Limb (tissue), 2 donors: ENCODE measurements around the gene DIP2C.
"Not testable (repeated sequence)": the region's sequence is repeated elsewhere in the genome, so short reads cannot be mapped to it uniquely, and the experiment has no call there.

ENCODE experiments used
- DNase-seq, 2 donors: peaks; one replicate each; pipeline ENCODE4 v3.0.0-alpha.2; 2016; ENCODE audit errors: extremely low spot score in 2 of 2

DIP2C gene

DNA sequence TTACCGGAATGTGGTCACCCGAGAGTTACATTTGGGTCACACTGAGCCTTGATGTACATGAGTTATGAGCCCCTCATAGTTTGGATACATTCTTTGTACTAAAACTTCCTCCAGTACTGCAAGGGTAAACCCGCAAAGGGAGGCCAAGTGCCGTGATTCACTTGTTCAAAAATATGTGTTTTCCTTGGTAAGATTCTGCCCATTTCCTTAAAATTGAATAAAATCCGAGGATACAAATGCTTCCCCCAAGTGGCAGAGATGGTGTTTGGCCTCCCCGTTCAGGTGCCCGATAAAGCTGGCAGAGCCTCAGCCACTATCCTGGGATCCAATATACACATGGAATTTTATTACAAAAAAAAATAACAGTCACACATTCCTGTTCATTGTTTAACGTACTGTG lies 268.3 kb downstream of the DIP2C start:
- DNase-seq: no peak

DNA sequence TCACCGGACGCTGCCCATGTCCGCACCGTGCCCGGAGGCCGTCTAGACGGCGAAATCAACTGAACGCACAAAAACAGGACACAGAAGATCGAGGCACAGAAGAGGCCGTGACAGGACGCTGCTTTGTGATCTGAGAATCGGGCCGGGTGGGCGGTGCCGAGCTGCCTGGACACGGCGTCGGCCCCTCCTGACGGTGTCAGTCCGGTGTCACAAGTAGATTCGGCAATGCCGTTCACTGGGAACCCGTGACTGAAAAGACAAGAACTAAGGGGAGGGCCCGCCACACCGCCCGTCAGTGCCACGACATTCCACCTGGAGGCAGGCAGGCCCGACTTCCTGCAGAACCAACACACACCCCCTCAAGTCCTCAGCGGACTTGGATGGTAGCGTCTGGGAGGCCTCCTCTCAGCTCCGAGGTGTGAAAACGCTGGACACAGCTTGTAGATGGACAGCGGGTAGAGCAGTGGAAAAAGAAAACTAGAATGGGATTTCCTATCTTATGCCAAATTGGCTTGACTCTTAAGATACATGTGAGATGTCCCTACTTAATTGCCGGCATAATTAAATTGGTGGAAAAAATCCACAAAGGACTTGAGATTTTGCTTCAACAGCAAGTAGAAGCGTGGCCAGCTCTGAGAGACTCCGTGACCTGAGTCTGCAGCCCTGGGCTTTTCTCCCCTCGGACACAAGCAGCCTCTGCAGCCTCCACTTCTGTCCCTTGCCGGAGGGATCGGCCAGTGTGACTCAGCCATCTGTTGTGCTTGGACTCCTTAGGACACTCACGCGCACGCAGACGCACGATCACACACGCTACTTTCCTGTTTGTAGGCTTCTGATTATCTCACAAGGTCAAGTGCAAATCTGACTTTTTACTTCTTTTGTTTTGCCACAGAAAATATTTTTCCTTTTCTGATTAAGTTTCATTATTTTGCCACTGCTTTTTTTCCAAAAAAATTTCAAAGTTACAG lies 269.0 kb downstream of the DIP2C start:
- no peak for DNase-seq

DNA sequence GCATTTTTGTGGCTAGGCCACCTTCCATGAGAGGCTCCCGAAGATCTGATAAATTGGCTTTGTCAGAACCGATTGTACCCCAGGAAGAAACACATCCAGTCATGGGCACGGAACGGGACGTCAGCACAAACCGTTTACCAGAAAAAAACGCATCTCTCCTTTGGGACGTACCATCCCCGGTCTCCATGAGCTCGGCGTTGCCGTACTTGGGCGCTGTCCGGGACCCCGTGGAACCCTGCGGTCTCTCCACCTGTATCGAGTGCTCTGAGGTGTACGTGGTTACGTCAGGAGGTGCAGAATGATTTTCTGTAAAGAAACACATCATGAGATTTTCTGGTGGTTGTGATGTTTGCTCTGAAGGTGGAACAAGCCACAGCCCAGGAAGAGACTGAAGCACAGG lies 270.6 kb downstream of the DIP2C start:
- DNase-seq: no peak

DNA sequence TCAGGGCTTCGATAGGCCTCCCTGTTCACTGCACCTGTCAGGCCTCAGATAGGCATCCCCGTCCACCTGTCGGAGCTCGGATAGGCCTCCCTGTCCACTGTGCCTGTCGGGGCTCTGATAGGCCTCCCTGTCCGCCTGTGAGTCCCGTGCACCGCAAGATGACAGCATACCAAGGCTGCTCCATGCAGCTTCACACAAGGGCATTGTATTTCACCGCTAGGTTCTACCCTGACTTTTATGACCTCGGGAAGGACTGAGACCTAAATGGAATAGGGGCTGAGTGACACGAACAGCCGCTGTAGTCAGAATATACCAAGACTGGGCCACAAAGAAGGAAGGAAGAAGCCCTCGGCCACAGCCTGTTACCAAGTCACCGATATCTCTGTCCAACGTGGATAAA lies 271.2 kb downstream of the DIP2C start:
- DNase-seq: no peak

DNA sequence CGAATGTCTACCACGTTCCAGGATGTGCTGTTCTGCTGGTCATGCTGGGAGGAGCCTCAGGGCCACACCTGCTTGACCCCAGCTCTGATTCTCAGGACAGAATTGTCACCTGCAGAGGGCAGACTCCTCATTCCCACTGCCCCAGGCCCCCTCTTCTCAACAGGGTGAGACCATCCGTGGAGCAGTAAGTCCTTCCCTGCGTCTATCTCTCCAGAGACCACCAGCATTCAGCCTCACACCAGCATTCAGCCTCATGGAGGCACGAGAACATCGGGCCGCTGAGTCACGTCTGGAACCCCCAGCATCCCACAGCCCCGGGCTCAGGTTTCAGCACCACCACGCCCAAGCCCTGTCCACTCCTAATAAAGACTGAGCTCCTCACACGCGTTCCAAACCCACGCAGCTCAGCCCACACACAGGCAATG lies 273.4 kb downstream of the DIP2C start:
- DNase-seq: no peak

DNA sequence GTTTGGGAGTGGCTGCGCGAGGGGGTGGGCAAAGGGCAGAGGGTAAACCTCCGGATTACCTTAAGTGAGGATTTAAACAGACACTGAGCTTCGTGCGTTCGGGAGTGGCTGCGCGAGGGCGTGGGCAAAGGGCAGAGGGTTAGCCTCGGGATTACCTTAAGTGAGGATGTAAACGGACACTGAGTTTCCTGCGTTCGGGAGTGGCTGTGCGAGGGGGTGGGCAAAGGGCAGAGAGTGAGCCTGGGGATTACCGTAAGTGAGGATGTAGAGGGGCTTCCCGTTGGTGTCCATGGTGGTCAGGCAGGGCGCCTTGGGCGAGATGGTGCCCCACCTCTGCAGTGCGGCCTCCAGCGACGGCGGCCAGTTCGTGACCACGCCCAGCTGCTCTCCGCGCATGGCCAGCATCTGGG lies 275.8 kb downstream of the DIP2C start:
- no peak for DNase-seq

DNA sequence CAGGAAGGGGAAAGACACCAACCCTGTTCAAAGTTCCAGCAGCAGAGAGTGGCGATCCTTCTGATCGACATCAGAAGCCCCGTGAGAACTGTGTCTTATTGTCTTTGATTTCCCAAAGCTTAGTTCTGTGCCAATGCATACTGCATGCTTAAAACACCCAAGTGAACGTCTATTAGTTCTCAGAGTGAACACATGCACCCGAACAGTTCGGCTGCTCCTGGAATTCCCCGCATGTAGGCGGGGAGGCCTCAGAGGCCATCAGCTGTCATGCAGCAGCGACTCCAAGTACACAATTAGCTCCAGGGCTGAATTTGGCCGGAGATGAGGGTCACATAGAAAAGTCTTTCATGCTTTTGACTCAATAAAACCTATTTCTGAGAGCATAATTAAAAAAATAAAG lies 277.4 kb downstream of the DIP2C start:
- no peak for DNase-seq

DNA sequence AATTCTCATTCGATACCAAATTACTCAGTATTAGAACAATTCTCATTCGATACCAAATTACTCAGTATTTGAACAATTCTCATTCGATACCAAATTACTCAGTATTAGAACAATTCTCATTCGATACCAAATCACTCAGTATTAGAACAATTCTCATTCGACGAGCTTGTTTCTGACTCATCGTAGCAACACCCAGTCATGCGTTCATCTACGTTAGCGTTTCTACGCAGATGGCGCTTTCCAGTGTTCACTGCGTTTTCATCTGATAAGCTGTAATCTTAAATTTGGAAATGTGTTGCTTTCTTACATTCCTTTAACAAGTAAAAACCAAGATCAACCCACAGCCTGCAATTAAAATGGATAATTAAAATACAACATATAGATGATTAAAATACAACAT lies 277.9 kb downstream of the DIP2C start:
- DNase-seq: no peak

DNA sequence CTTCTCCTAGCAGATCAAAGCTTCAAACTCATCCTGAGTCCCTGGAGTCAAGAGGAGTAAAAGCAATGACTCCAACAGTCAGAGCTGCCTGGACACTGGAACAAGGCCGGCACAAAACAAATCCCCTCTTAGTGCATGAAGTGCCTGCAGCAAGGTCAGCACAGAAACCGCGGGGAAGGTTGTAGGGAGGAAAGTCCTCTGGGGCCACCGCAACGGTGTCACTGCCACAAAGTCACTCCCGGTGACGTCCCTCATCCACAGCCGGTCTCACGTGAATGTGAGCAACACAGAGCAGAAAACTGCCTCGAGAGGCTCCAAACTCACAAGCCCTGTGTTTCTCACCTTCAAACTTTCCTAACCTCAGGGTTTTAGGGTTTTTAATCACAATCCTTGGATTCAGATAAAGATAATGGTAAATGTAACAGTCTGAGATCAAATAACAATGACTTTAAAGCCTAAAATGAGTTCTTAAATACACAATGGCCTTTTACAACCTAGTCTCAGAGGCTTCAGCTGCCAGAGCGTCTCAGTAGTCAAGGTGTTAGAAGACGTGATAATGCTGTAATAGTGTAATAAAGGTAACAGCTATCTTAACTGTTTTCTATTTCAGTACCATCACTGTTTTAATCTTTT lies 279.9 kb downstream of the DIP2C start:
- no peak for DNase-seq

DNA sequence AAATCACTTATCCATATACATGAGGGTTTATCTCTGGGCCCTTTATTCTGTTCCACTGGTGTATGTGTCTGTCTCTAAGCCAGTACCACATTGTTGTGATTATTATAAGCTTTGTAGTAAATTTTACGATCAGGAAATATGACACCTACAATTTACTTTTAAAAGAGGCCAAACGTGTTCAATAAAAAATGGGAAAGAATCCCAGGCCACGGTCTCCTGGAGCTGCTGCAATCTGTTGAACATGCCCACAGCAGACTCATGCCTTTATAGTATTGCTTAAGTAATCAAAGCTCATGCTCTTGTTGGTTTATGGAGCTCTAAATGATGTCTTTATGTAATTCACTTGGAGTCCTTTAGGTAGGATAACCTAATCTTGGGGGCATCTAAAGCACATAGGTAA lies 281.2 kb downstream of the DIP2C start:
- DNase-seq: no peak

DNA sequence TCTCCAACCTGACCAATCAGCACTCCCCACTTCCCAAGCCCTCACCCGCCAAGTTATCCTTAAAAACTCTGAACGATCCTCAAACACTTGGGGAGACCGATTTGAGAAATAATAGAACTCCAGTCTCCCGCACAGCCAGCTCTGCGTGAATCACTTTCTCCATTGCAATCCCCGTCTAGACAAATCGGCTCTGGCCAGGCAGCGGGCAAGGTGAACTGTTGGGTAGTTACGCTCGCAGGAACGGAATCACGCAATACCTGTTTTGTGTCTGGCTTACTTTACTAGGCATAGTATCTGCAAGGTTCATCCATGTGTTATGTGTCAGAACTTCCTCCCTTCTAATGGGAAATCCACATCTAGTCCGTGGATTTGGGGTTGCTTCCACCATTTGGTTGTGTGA lies 282.5 kb downstream of the DIP2C start:
- DNase-seq: no peak

DNA sequence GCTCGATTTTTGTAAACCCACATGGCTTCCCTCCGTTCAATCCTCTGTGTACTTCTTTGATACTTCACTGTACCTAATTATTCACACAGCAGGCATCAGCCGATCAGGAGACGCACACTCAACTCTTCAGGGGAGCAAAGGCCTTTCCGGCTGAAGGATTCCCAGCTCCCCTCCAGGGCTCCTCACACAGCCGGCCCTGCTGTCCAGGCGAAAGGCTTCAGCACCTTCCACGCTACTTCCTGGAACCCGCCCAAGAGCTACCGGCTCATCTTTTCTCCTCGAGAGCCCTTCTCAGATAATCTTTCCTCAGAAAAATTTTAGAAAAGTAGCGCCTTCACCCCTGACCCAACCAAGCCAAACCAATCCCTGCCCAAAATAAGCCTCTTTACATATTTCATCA lies 283.8 kb downstream of the DIP2C start:
- DNase-seq: no peak

DNA sequence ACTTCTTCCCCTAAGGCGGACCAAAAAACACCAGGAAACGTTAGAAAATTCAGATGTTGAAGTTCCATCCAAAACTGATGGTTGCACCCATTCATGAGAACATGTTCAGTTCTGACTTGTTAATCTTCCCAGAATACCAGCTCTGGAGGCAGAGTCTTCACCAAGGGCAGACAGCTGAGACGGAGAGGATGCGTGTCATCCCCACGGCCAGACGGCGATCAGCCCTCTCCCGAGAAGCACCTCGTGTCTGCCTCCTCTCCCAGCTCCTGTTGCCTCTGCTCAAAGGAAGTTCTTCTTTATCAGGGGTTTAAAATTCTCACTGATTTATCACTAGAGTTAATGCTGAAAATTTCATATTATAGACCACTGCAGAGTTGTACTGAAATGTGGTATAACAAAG lies 284.5 kb downstream of the DIP2C start:
- no peak for DNase-seq

DNA sequence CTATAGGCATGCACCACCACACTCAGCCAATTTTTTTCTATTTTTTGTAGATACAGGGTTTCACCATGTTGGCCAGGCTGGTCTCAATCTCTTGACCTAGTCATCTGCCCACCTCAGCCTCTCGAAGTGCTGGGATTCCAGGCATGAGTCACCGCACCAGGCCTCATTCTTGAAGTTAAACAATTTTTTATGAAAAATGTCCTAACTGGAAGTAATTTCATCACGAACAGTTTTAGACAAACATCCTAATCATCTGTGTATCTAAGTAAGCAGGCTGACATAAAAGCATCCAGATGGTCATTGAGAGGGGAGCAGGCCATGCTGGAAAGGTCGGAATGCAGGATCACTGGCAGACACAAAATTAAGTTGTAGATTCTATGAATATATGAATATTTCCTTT lies 285.1 kb downstream of the DIP2C start:
- DNase-seq: no peak

DNA sequence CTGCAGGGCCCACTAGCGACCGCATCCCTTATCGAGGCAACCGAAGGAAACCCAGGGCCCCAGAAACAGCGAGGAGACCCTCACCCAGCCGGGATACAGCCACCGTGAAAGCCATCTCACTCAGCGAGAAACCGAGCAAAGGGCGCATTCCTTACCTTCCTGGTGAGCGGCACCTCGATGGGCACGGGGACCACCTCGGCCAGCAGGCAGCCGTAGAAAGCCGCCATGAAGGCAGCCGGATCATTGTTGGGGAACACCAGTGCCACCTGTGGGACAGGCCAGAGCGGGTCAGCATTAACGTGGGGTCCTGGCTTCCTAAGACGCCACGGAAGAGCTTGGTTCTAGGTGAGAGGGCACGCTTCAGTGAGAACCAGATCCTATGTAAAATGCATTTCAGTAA lies 290.5 kb downstream of the DIP2C start:
- DNase-seq: no peak

DNA sequence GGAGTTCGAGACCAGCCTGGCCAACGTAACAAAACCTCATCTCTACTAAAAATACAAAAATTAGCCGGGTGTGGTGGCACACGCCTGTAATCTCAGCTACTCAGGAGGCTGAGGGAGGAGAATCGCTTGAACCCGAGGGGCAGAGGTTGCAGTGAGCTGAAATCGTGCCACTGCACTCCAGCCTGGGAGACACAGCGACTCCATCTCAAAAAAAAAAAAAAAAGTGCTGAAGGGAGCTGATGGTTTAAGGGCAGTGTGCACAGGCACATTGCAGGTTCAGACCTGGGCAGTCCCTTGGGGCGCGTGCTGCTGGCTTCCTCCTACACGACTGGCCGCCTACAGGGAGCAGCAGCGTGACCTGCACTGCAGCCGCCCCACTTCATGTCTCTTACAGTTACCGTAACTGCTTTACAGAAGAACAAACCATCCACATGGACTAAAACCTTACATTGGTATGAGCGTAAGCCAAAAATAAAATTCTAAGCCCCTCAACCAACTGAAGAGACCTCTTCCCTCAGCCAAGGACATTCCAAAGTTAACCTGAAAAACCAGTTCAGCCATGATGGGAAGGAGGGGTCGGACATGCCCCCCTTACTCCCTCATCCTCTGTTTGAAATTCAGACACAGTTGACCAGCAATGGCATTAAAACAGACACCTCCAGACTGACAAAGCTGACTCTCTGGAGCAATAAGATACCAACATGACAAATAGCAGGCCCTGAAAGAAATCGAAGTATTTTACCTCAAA lies 292.0 kb downstream of the DIP2C start:
- no peak for DNase-seq

DNA sequence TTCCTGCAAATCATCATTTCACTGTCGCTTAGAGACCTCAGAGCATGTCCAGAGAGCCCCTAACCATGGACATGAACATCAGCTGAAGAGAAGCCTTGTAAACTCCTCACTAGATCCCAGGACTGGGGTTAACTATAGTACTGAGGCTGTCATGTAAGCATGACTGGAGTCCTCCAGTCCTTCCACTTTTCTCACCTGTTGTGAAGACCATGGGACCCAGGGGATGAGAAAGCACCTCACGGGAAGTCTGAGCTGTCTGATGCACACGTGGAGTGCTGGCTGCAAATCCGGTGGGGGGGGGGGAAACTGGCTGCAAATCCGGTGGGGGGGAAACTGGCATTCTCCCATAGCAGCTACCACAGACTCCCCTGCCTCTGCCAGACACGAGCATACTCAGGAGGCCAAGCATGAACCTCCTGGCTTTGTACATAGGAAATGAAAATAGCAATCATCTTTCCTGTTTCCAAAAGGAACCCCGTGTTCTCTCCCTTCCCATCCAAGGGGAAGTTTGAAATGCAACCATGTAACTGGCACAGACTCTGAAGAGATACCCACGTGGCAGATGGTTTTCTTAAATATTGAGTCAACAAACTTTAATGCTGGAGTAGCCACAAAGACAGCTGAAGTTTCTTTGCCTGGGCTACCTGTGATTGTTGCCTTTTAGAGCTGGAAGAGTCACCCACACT lies 292.8 kb downstream of the DIP2C start:
- no peak for DNase-seq

DNA sequence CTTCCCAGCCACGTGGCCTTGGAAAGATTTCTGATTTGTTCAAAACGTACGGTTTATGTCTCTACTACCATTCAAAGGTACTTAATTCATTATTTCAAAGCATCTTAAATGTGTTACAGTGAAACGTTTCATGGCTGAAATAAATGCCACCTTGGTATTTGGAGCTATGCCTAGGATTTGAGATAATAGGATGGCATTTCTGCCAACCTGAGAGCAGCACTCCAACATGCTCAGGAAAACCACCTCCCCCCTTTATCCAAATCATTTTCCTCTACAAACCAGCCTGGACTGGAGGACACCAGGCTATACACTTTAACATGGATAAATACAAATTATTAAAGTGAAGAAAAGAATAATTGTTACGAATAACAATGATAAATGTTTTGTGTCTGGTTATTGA lies 293.4 kb downstream of the DIP2C start:
- no peak for DNase-seq

DNA sequence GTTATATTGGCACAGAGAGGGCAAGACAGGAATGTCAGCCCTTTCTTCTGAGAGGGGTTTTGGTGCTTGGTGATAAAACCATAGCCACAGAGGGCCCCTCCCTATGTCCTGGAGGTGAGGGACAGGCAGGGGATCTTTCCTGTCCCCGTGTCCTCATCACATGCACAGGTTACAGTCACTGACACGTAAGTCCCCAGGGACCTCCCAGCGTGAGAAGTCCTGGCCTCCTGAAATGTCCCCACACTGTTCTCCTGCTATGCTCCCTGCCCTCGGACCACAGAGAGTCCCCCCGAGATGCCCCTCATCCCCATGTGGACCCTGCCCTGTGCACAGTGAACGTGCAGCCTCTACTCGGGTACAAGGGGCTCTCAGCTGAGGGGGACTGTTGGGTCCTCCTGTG lies 293.8 kb downstream of the DIP2C start:
- DNase-seq: no peak

DNA sequence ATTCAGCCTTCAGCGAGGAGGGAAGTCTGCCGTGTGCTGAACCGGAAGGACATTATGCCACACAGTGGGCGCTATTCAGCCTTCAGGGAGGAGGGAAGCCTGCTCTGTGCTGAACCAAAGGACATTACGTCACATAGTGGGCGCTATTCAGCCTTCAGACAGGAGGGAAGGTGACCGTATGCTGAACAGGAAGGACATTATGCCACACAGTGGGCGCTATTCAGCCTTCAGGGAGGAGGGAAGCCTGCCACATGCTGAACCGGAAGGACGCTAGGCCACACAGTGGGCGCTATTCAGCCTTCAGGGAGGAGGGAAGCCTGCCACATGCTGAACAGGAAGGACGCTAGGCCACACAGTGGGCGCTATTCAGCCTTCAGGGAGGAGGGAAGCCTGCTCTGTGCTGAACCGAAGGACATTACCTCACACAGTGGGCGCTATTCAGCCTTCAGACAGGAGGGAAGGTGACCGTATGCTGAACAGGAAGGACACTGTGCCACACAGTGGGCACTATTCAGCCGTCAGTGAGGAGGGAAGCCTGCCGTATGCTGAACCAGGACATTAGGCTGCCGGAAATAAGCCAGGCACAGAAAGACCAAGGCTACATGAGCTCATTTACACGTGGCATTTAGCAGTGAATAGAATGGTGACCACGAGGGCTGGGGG lies 294.9 kb downstream of the DIP2C start:
- not testable (repeated sequence) for DNase-seq

DNA sequence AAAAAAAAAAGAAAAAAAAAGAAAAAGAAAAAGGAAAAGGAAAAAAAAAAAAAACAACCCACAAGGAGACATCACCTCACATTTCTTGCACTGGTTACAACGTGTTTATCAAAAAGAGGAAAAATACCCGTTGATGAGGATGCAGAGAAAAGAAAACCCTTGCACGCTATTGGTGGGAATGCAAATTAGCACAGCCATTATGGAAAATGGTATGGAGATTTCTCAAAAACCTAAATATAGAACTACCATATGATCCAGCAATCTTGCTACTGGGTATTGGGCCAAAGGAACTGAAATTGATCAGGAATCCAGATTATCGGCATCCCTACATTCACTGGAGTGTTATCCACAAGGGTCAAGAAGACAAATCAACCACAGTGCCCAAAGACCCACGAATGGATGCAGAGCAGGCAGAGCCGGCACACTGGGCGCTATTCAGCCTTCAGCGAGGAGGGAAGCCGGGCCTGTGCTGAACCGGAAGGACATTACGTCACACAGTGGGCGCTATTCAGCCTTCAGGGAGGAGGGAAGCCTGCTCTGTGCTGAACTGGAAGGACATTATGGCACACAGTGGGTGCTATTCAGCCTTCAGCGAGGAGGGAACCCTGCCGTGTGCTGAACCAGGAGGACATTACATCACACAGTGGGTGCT lies 295.6 kb downstream of the DIP2C start:
- no peak for DNase-seq
